ENCODE data around the gene DCAF4. TPM values are rescaled to one million over a fixed set of nuclear protein-coding genes. Genes with fewer than 3 reads are reported as not detected.
"Not testable (repeated sequence)": the region's sequence is repeated elsewhere in the genome, so short reads cannot be mapped to it uniquely, and the experiment has no call there.

The DCAF4 gene
- total and polyA plus RNA-seq, 2 donors (not counting 1 experiment from before 2014, with no cell fraction given) = 10.2 to 20.7 TPM

DNA sequence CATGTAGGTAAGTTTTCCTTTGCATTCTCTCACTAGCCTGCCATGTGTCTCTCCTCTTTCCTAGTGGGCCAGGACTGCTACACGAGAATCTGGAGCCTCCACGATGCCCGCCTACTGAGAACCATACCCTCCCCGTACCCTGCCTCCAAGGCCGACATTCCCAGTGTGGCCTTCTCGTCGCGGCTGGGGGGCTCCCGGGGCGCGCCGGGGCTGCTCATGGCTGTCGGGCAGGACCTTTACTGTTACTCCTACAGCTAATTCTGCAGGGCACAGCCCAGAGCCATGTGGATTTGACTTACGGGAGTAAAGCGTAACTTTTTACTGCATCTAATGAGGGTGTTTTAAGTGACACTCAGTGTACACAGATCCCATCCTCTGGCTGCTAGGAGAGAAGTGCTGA is 32.3 kb downstream of the DCAF4 start:
- H4K20me1 ChIP-seq (ENCODE audit: control insufficient read depth, extremely low read depth, insufficient read depth, low read length) = no peaks in the 10 kb centered on the region
- no peaks in the 10 kb centered on the region for H3K4me1 ChIP-seq (ENCODE audit: control insufficient read depth, extremely low read depth, insufficient read depth, low read length)
- peaks cover 8% of the 10 kb centered on the region for H3K36me3 ChIP-seq (ENCODE audit: control insufficient read depth, insufficient read depth, low read length)
- TF ChIP-seq EZH2 (IDR thresholded peaks at IDR 0.05; ENCODE audit: low read length, missing control alignments) = no peak
- TF ChIP-seq, protein P1, sequence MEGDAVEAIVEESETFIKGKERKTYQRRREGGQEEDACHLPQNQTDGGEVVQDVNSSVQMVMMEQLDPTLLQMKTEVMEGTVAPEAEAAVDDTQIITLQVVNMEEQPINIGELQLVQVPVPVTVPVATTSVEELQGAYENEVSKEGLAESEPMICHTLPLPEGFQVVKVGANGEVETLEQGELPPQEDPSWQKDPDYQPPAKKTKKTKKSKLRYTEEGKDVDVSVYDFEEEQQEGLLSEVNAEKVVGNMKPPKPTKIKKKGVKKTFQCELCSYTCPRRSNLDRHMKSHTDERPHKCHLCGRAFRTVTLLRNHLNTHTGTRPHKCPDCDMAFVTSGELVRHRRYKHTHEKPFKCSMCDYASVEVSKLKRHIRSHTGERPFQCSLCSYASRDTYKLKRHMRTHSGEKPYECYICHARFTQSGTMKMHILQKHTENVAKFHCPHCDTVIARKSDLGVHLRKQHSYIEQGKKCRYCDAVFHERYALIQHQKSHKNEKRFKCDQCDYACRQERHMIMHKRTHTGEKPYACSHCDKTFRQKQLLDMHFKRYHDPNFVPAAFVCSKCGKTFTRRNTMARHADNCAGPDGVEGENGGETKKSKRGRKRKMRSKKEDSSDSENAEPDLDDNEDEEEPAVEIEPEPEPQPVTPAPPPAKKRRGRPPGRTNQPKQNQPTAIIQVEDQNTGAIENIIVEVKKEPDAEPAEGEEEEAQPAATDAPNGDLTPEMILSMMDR (conservative IDR thresholded peaks at IDR 0.05 in 1 of 2, IDR thresholded peaks at IDR 0.05 in 1 of 2; ENCODE audit: low read depth in 1 of 2, low read length in 2 of 2) = no peak
- no peaks in the 10 kb centered on the region for H3K27me3 ChIP-seq (ENCODE audit: control insufficient read depth, insufficient read depth, low read length)
- no peak overlapping the region for H3K9ac ChIP-seq (ENCODE audit: insufficient read depth, low read length)
- no peaks in the 10 kb centered on the region for H3K9me3 ChIP-seq (ENCODE audit: control insufficient read depth, insufficient read depth, low read depth, low read length)
- no peak overlapping the region for H3K27ac ChIP-seq (ENCODE audit: insufficient read depth, low read length)
- H3K4me2 ChIP-seq (ENCODE audit: extremely low read depth, insufficient read depth, low read length) = no peak overlapping the region
- no peak overlapping the region for H3K4me3 ChIP-seq (replicated peaks in 1 of 4; ENCODE audit: control extremely low read depth in 1 of 4, insufficient read depth in 1 of 4, low read depth in 3 of 4, low read length in 4 of 4)
- no peak for DNase-seq (ENCODE audit: low read depth in 2 of 2)
- H3K79me2 ChIP-seq (ENCODE audit: control insufficient read depth, insufficient read depth, low read length) = no peaks in the 10 kb centered on the region
- H2AFZ ChIP-seq (ENCODE audit: low read length) = no peak overlapping the region

DNA sequence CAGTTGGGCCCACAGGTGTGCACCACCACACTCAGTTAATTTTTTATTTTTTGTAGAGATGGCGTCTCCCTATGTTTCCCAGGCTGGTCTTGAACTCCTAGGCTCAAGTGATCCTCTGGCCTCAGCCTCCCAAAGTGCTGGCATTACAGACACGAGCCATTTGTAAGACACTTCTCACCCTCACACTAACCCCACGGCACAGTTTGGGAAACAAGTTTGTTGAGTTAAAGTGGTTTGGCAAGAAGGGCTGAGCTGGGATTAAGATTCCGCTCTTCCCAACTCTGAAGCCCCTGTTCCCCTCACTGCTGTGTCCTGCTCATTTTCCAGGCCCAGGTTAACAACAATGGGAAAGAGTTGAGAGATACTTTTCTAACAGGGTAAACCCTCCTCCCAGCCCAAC is 34.8 kb downstream of the DCAF4 start:
- not testable (repeated sequence) for H3K9me3 ChIP-seq (ENCODE audit: control insufficient read depth, insufficient read depth, low read depth, low read length); H3K4me2 ChIP-seq (ENCODE audit: extremely low read depth, insufficient read depth, low read length); H3K36me3 ChIP-seq (ENCODE audit: control insufficient read depth, insufficient read depth, low read length); H4K20me1 ChIP-seq (ENCODE audit: control insufficient read depth, extremely low read depth, insufficient read depth, low read length); H3K4me1 ChIP-seq (ENCODE audit: control insufficient read depth, extremely low read depth, insufficient read depth, low read length); DNase-seq (ENCODE audit: low read depth in 2 of 2); H3K79me2 ChIP-seq (ENCODE audit: control insufficient read depth, insufficient read depth, low read length); H3K4me3 ChIP-seq (replicated peaks in 1 of 4; ENCODE audit: control extremely low read depth in 1 of 4, insufficient read depth in 1 of 4, low read depth in 3 of 4, low read length in 4 of 4); H3K27ac ChIP-seq (ENCODE audit: insufficient read depth, low read length); H3K9ac ChIP-seq (ENCODE audit: insufficient read depth, low read length); H2AFZ ChIP-seq (ENCODE audit: low read length); H3K27me3 ChIP-seq (ENCODE audit: control insufficient read depth, insufficient read depth, low read length)

DNA sequence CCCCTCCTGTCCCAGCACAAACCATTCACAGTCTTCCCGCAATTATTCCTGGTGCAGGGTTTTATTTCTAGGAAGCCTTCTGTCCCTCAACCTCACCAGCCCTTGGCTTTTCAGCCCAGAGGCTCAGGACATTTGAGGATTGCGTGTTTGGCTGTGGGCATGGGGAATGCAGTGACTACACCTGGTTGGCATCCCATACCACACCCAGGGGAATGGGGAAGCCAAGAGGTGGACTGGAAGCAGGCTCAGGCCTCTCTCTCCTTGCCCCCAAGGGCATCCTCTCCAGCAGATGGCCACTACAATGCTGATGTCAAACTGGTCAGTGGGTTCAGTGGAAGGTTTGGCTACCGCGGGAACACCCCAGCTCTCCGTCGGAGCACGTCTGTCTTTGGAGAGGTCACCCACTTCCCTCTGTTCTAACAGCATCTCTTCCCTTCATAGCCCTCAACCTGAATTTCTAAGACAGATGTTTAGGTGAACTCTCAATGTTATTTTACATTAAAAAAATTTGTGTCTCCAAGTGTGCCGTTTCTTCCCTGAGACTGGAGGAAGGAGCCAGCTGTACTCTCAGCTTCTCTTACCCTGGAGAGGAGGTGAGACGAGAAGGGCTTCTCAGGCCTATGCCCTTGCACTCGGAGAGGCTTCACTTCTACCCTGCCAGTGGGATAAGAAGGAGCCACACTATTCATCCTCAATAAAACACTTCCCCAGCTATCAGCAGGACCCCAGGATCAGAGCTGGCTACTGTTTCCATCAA is 35.5 kb downstream of the DCAF4 start:
- Histone ChIP-seq H3K27me3 (ENCODE audit: control insufficient read depth, insufficient read depth, low read length) (no peaks in the 10 kb centered on the region), H3K27ac (ENCODE audit: insufficient read depth, low read length) (no peak overlapping the region), H3K9ac (ENCODE audit: insufficient read depth, low read length) (no peak overlapping the region)

DNA sequence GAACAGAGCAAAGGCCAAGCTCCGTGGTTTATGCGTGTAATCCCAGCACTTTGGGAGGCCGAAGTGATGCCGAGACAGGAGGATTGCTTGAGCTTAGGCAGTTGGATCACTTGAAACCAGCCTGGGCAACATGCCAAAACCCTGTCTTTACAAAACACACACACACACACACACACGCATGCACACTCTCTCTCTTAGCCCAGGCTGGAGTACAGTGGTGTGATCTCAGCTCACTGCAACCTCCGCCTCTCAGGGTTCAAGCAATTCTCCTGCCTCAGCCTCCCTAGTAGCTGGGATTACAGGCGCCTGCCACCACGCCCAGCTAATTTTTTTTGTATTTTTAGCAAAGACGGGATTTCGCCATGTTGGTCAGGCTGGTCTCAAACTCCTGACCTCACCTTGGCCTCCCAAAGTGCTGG is 36.1 kb downstream of the DCAF4 start:
- DNase-seq (ENCODE audit: low read depth in 2 of 2) = peak; percentile 76 to 90
- not testable (repeated sequence) for H3K36me3 ChIP-seq (ENCODE audit: control insufficient read depth, insufficient read depth, low read length); H3K79me2 ChIP-seq (ENCODE audit: control insufficient read depth, insufficient read depth, low read length); H4K20me1 ChIP-seq (ENCODE audit: control insufficient read depth, extremely low read depth, insufficient read depth, low read length); H2AFZ ChIP-seq (ENCODE audit: low read length); H3K27me3 ChIP-seq (ENCODE audit: control insufficient read depth, insufficient read depth, low read length); H3K9ac ChIP-seq (ENCODE audit: insufficient read depth, low read length); H3K4me1 ChIP-seq (ENCODE audit: control insufficient read depth, extremely low read depth, insufficient read depth, low read length); H3K27ac ChIP-seq (ENCODE audit: insufficient read depth, low read length); H3K4me2 ChIP-seq (ENCODE audit: extremely low read depth, insufficient read depth, low read length); H3K9me3 ChIP-seq (ENCODE audit: control insufficient read depth, insufficient read depth, low read depth, low read length); H3K4me3 ChIP-seq (replicated peaks in 1 of 4; ENCODE audit: control extremely low read depth in 1 of 4, insufficient read depth in 1 of 4, low read depth in 3 of 4, low read length in 4 of 4)

More for the DNA sequence above, 35.5 kb downstream of the DCAF4 start:
- Histone ChIP-seq H3K9me3 (ENCODE audit: control insufficient read depth, insufficient read depth, low read depth, low read length) (no peaks in the 10 kb centered on the region), H3K36me3 (ENCODE audit: control insufficient read depth, insufficient read depth, low read length) (peaks cover 4% of the 10 kb centered on the region), H3K79me2 (ENCODE audit: control insufficient read depth, insufficient read depth, low read length) (no peaks in the 10 kb centered on the region), H4K20me1 (ENCODE audit: control insufficient read depth, extremely low read depth, insufficient read depth, low read length) (no peaks in the 10 kb centered on the region), H3K4me2 (ENCODE audit: extremely low read depth, insufficient read depth, low read length) (no peak overlapping the region), H2AFZ (ENCODE audit: low read length) (no peak overlapping the region), H3K4me3 (replicated peaks in 1 of 4; ENCODE audit: control extremely low read depth in 1 of 4, insufficient read depth in 1 of 4, low read depth in 3 of 4, low read length in 4 of 4) (no peak overlapping the region), H3K4me1 (ENCODE audit: control insufficient read depth, extremely low read depth, insufficient read depth, low read length) (no peaks in the 10 kb centered on the region)
- DNase-seq (ENCODE audit: low read depth in 2 of 2) = peak in 1 of 2 donors; percentile 57
- no peak for TF ChIP-seq EZH2 (IDR thresholded peaks at IDR 0.05; ENCODE audit: low read length, missing control alignments)
- TF ChIP-seq, protein P1 (conservative IDR thresholded peaks at IDR 0.05 in 1 of 2, IDR thresholded peaks at IDR 0.05 in 1 of 2; ENCODE audit: low read depth in 1 of 2, low read length in 2 of 2) = no peak
